Duodenal mucosa (tissue), 2 donors: ENCODE data around the gene TMEM132C.

Source experiments
- H3K27ac ChIP-seq: one replicate; pipeline ENCODE4 v1.7.0; 2013; ENCODE audit warnings: low read depth, low read length
- H3K27me3 ChIP-seq, 2 donors: one replicate each; pipeline ENCODE4 v1.7.0; 2013; ENCODE audit warnings: low read length in 2 of 2, control low read depth in 1 of 2; ENCODE audit not compliant: insufficient read depth in 2 of 2, control insufficient read depth in 1 of 2
- H3K36me3 ChIP-seq, 2 donors: one replicate each; pipeline ENCODE4 v1.7.0; 2013; ENCODE audit warnings: low read length in 2 of 2, control low read depth in 1 of 2; ENCODE audit not compliant: insufficient read depth in 2 of 2, control insufficient read depth in 1 of 2
- H3K4me1 ChIP-seq, 2 donors: one replicate each; pipeline ENCODE4 v1.7.0; 2013; ENCODE audit warnings: low read length in 2 of 2, control low read depth in 1 of 2; ENCODE audit not compliant: insufficient read depth in 2 of 2, control insufficient read depth in 1 of 2
- H3K4me3 ChIP-seq, 2 donors: one replicate each; pipeline ENCODE4 v1.7.0; 2013; ENCODE audit warnings: low read length in 2 of 2, low read depth in 1 of 2
- H3K9ac ChIP-seq, 2 donors: one replicate each; pipeline ENCODE4 v1.7.0; 2013; ENCODE audit warnings: low read length in 2 of 2, low read depth in 1 of 2
- H3K9me3 ChIP-seq, 2 donors: one replicate each; pipeline ENCODE4 v1.7.0; 2013; ENCODE audit warnings: low read length in 2 of 2, control low read depth in 1 of 2; ENCODE audit not compliant: control insufficient read depth in 1 of 2

Gene TMEM132C

GRCh38 chr12:128702371-128702770 lies 435.4 kb downstream of the TMEM132C start:
- Histone ChIP-seq H3K4me3 (peak overlapping the region in 1 of 2 donors; percentile 36), H3K27ac (no peak overlapping the region), H3K4me1 (peaks cover 5% of the 10 kb centered on the region in 2 donors), H3K9me3 (no peaks in the 10 kb centered on the region), H3K36me3 (no peaks in the 10 kb centered on the region), H3K9ac (no peak overlapping the region), H3K27me3 (no peaks in the 10 kb centered on the region)

- Histone ChIP-seq H3K27ac (no peak overlapping the region), H3K4me3 (no peak overlapping the region), H3K4me1 (peaks cover 5% of the 10 kb centered on the region in 2 donors), H3K27me3 (no peaks in the 10 kb centered on the region), H3K9me3 (no peaks in the 10 kb centered on the region), H3K9ac (no peak overlapping the region), H3K36me3 (no peaks in the 10 kb centered on the region)
Observed at GRCh38 chr12:128705140-128705539, 438.2 kb downstream of the TMEM132C start.

GRCh38 chr12:128707488-128707887 lies 440.5 kb downstream of the TMEM132C start:
- no peaks in the 10 kb centered on the region for H3K36me3 ChIP-seq
- H3K4me1 ChIP-seq: peaks cover 4% of the 10 kb centered on the region in 2 donors
- H3K9ac ChIP-seq: no peak overlapping the region
- no peaks in the 10 kb centered on the region for H3K9me3 ChIP-seq
- H3K27ac ChIP-seq: no peak overlapping the region
- H3K27me3 ChIP-seq: no peaks in the 10 kb centered on the region
- no peak overlapping the region for H3K4me3 ChIP-seq

GRCh38 chr12:128708789-128709188 lies 441.8 kb downstream of the TMEM132C start:
- no peaks in the 10 kb centered on the region for H3K9me3 ChIP-seq
- no peaks in the 10 kb centered on the region for H3K4me1 ChIP-seq
- no peak overlapping the region for H3K4me3 ChIP-seq
- no peak overlapping the region for H3K27ac ChIP-seq
- H3K27me3 ChIP-seq: no peaks in the 10 kb centered on the region
- no peak overlapping the region for H3K9ac ChIP-seq
- H3K36me3 ChIP-seq: no peaks in the 10 kb centered on the region

GRCh38 chr12:128709660-128710059 lies 442.7 kb downstream of the TMEM132C start:
- Histone ChIP-seq H3K9me3 (no peaks in the 10 kb centered on the region), H3K9ac (no peak overlapping the region), H3K4me1 (no peaks in the 10 kb centered on the region), H3K4me3 (no peak overlapping the region), H3K27ac (no peak overlapping the region), H3K27me3 (no peaks in the 10 kb centered on the region), H3K36me3 (no peaks in the 10 kb centered on the region)

GRCh38 chr12:128711486-128711885 lies 444.5 kb downstream of the TMEM132C start:
- no peak overlapping the region for H3K27ac ChIP-seq
- H3K36me3 ChIP-seq: no peaks in the 10 kb centered on the region
- H3K27me3 ChIP-seq: no peaks in the 10 kb centered on the region
- H3K4me3 ChIP-seq: no peak overlapping the region
- no peaks in the 10 kb centered on the region for H3K9me3 ChIP-seq
- no peak overlapping the region for H3K9ac ChIP-seq
- H3K4me1 ChIP-seq: no peaks in the 10 kb centered on the region

GRCh38 chr12:128712622-128713021 lies 445.7 kb downstream of the TMEM132C start:
- Histone ChIP-seq H3K27me3 (no peaks in the 10 kb centered on the region), H3K27ac (no peak overlapping the region), H3K4me3 (no peak overlapping the region), H3K4me1 (no peaks in the 10 kb centered on the region), H3K9me3 (no peaks in the 10 kb centered on the region), H3K36me3 (no peaks in the 10 kb centered on the region), H3K9ac (no peak overlapping the region)

GRCh38 chr12:128715485-128715884 lies 448.5 kb downstream of the TMEM132C start:
- peaks cover 0 to 5% of the 10 kb centered on the region in 2 donors for H3K9me3 ChIP-seq
- H3K27me3 ChIP-seq: no peaks in the 10 kb centered on the region
- no peaks in the 10 kb centered on the region for H3K36me3 ChIP-seq
- no peaks in the 10 kb centered on the region for H3K4me1 ChIP-seq
- H3K27ac ChIP-seq: no peak overlapping the region
- no peak overlapping the region for H3K9ac ChIP-seq
- H3K4me3 ChIP-seq: peak overlapping the region in 1 of 2 donors; percentile 31

- Histone ChIP-seq H3K4me3 (no peak overlapping the region), H3K9ac (no peak overlapping the region), H3K9me3 (no peaks in the 10 kb centered on the region), H3K27me3 (no peaks in the 10 kb centered on the region), H3K27ac (no peak overlapping the region), H3K36me3 (no peaks in the 10 kb centered on the region), H3K4me1 (peaks cover 12 to 20% of the 10 kb centered on the region in 2 donors)
Observed at GRCh38 chr12:128724468-128725046, 457.6 kb downstream of the TMEM132C start.

GRCh38 chr12:128726886-128727285 lies 459.9 kb downstream of the TMEM132C start:
- H3K27ac ChIP-seq: no peak overlapping the region
- H3K27me3 ChIP-seq: no peaks in the 10 kb centered on the region
- H3K9ac ChIP-seq: no peak overlapping the region
- no peaks in the 10 kb centered on the region for H3K9me3 ChIP-seq
- no peaks in the 10 kb centered on the region for H3K36me3 ChIP-seq
- H3K4me3 ChIP-seq: no peak overlapping the region
- peaks cover 17 to 22% of the 10 kb centered on the region in 2 donors for H3K4me1 ChIP-seq

GRCh38 chr12:128727461-128727860 lies 460.5 kb downstream of the TMEM132C start:
- Histone ChIP-seq H3K27me3 (no peaks in the 10 kb centered on the region), H3K4me1 (peaks cover 17 to 22% of the 10 kb centered on the region in 2 donors), H3K27ac (peak overlapping the region; percentile 33), H3K4me3 (peak overlapping the region in 1 of 2 donors; percentile 16), H3K9ac (no peak overlapping the region), H3K36me3 (no peaks in the 10 kb centered on the region), H3K9me3 (no peaks in the 10 kb centered on the region)
